Mesenchymal stem cell (in vitro differentiated cells and primary cell): Measurements from ENCODE around the gene SPATA20.

Source experiments
- DNase-seq: peaks from one replicate; pipeline ENCODE4 v3.0.0-alpha.2; 2013
- H2AFZ ChIP-seq: one replicate; pipeline ENCODE4 v1.6.1; 2013; ENCODE audit warnings: low read depth, mild to moderate bottlenecking, control low read depth, inconsistent platforms, low read length, moderate library complexity
- H2AK5ac ChIP-seq: 2 replicates; pipeline ENCODE4 v1.6.1; 2013; ENCODE audit warnings: low read length, moderate library complexity, mild to moderate bottlenecking, inconsistent platforms; ENCODE audit not compliant: severe bottlenecking
- H2BK120ac ChIP-seq: one replicate; pipeline ENCODE4 v1.6.1; 2013; ENCODE audit warnings: low read depth, mild to moderate bottlenecking, inconsistent platforms, low read length, moderate library complexity
- H2BK12ac ChIP-seq, 2 experiments: one replicate each; pipeline ENCODE4 v1.6.1; 2013; ENCODE audit warnings: inconsistent platforms in 2 of 2, low read length in 2 of 2, mild to moderate bottlenecking in 2 of 2, moderate library complexity in 2 of 2, control low read depth in 1 of 2
- H2BK15ac ChIP-seq: one replicate; pipeline ENCODE4 v1.6.1; 2013; ENCODE audit warnings: mild to moderate bottlenecking, low read depth, inconsistent platforms; ENCODE audit not compliant: poor library complexity, severe bottlenecking
- H2BK5ac ChIP-seq: 2 replicates; pipeline ENCODE4 v1.6.1; 2013; ENCODE audit warnings: low read depth, mild to moderate bottlenecking, low read length, control low read depth, inconsistent platforms; ENCODE audit not compliant: poor library complexity, severe bottlenecking
- H3K14ac ChIP-seq, 2 experiments: one replicate each; pipeline ENCODE4 v1.6.1; 2013; ENCODE audit warnings: inconsistent platforms in 2 of 2, low read length in 2 of 2, control low read depth in 1 of 2, mild to moderate bottlenecking in 1 of 2, moderate library complexity in 1 of 2
- H3K18ac ChIP-seq, 2 experiments: one replicate each; pipeline ENCODE4 v1.6.1; 2013; ENCODE audit warnings: inconsistent platforms in 2 of 2, low read length in 2 of 2, control low read depth in 1 of 2, low read depth in 1 of 2, mild to moderate bottlenecking in 1 of 2
- H3K23ac ChIP-seq, 2 experiments: one replicate each; pipeline ENCODE4 v1.6.1; 2013; ENCODE audit warnings: inconsistent platforms in 2 of 2, low read length in 2 of 2, mild to moderate bottlenecking in 2 of 2, moderate library complexity in 2 of 2, control low read depth in 1 of 2
- H3K27ac ChIP-seq: 2 replicates; pipeline ENCODE4 v1.5.1; 2013; ENCODE audit warnings: mild to moderate bottlenecking, moderate library complexity, low read length, control low read depth, inconsistent platforms; ENCODE audit not compliant: poor library complexity, severe bottlenecking
- H3K27me3 ChIP-seq, 2 experiments: 2 replicates each; pipeline versions ENCODE4 v1.6.1 to v1.7.0; 2013; ENCODE audit warnings: low read length in 2 of 2, mild to moderate bottlenecking in 2 of 2, moderate library complexity in 2 of 2, control low read depth in 1 of 2, inconsistent platforms in 1 of 2; ENCODE audit not compliant: control insufficient read depth in 1 of 2, insufficient read depth in 1 of 2
- H3K36me3 ChIP-seq, 2 experiments: 2 replicates each; pipeline versions ENCODE4 v1.6.1 to v1.7.0; 2013; ENCODE audit warnings: low read length in 2 of 2, control low read depth in 1 of 2, inconsistent platforms in 1 of 2, low read depth in 1 of 2, mild to moderate bottlenecking in 1 of 2; ENCODE audit not compliant: insufficient read depth in 2 of 2, control insufficient read depth in 1 of 2
- H3K4ac ChIP-seq, 2 experiments: one replicate each; pipeline ENCODE4 v1.6.1; 2013; ENCODE audit warnings: inconsistent platforms in 2 of 2, low read length in 2 of 2, mild to moderate bottlenecking in 2 of 2, moderate library complexity in 2 of 2, control low read depth in 1 of 2, low read depth in 1 of 2
- H3K4me1 ChIP-seq: 2 replicates; pipeline ENCODE4 v1.6.1; 2013; ENCODE audit warnings: low read depth, low read length, control low read depth; ENCODE audit not compliant: control insufficient read depth, insufficient read depth
- H3K4me2 ChIP-seq: 2 replicates; pipeline ENCODE4 v1.6.1; 2013; ENCODE audit warnings: low read length, mild to moderate bottlenecking, inconsistent platforms; ENCODE audit not compliant: poor library complexity, severe bottlenecking
- H3K4me3 ChIP-seq, 2 experiments: 2 replicates each; pipeline versions ENCODE4 v1.5.1 to v1.7.0; 2013; ENCODE audit warnings: low read length in 2 of 2, mild to moderate bottlenecking in 2 of 2, control low read depth in 1 of 2, low read depth in 1 of 2; ENCODE audit not compliant: insufficient read depth in 1 of 2
- H3K79me1 ChIP-seq: replicated peaks from 2 replicates; pipeline ENCODE4 v1.6.1; 2013; ENCODE audit warnings: mild to moderate bottlenecking, control low read depth, low read length, inconsistent platforms; ENCODE audit not compliant: poor library complexity, severe bottlenecking
- H3K9ac ChIP-seq: 2 replicates; pipeline ENCODE4 v1.7.0; 2013; ENCODE audit warnings: mild to moderate bottlenecking, low read length, moderate library complexity
- H3K9me3 ChIP-seq: 2 replicates; pipeline ENCODE4 v1.7.0; 2013; ENCODE audit warnings: mild to moderate bottlenecking, low read length; ENCODE audit not compliant: control insufficient read depth
- H4K8ac ChIP-seq: one replicate; pipeline ENCODE4 v1.6.1; 2013; ENCODE audit warnings: inconsistent platforms, mild to moderate bottlenecking, low read length, moderate library complexity
- H4K91ac ChIP-seq: one replicate; pipeline ENCODE4 v1.6.1; 2013; ENCODE audit warnings: mild to moderate bottlenecking, low read length, inconsistent platforms
- WGBS: methylation state at CpG from one replicate; pipeline ENCODE4 v1.1.7; 2013; ENCODE audit warnings: mixed read lengths; 5-methylcytosine and 5-hydroxymethylcytosine counted together

SPATA20 gene

GRCh38 chr17:50548831-50549230 lies 1.9 kb downstream of the SPATA20 start:
- no peak overlapping the region for H4K91ac ChIP-seq
- H3K27me3 ChIP-seq = peaks cover 0 to 5% of the 10 kb centered on the region in 2 experiments
- no peak overlapping the region for H3K14ac ChIP-seq
- no peak overlapping the region for H4K8ac ChIP-seq
- no peaks in the 10 kb centered on the region for H3K9me3 ChIP-seq
- DNase-seq = no peak
- H2BK15ac ChIP-seq = no peak overlapping the region
- H3K18ac ChIP-seq = no peak overlapping the region
- WGBS = 98% methylated on average over 14 of the region's 18 CpGs
- no peak overlapping the region for H2BK5ac ChIP-seq
- H2AK5ac ChIP-seq = no peak overlapping the region
- peaks cover 38 to 45% of the 10 kb centered on the region in 2 experiments for H3K36me3 ChIP-seq
- no peak overlapping the region for H3K4me3 ChIP-seq
- H3K9ac ChIP-seq = no peak overlapping the region
- H3K4me2 ChIP-seq = no peak overlapping the region
- peaks cover 20% of the 10 kb centered on the region for H3K79me1 ChIP-seq
- H3K4ac ChIP-seq = no peak overlapping the region
- no peak overlapping the region for H2AFZ ChIP-seq
- no peak overlapping the region for H3K23ac ChIP-seq
- H2BK120ac ChIP-seq = no peak overlapping the region
- H3K27ac ChIP-seq = no peak overlapping the region
- peaks cover 14% of the 10 kb centered on the region for H3K4me1 ChIP-seq
- no peak overlapping the region for H2BK12ac ChIP-seq

- 94% methylated on average over 18 of the region's 19 CpGs for WGBS
- Histone ChIP-seq H2BK120ac (no peak overlapping the region), H3K14ac (no peak overlapping the region), H3K9me3 (no peaks in the 10 kb centered on the region), H3K27me3 (peaks cover 0 to 5% of the 10 kb centered on the region in 2 experiments), H3K4me1 (peaks cover 14% of the 10 kb centered on the region), H3K9ac (no peak overlapping the region), H4K91ac (peak overlapping the region; percentile 61), H4K8ac (no peak overlapping the region), H3K4me2 (no peak overlapping the region), H2AK5ac (no peak overlapping the region), H3K23ac (no peak overlapping the region), H2BK15ac (peak overlapping the region; percentile 46), H3K79me1 (peaks cover 25% of the 10 kb centered on the region), H2BK12ac (no peak overlapping the region), H3K4me3 (no peak overlapping the region), H2AFZ (no peak overlapping the region), H3K18ac (no peak overlapping the region), H3K4ac (no peak overlapping the region), H3K36me3 (peaks cover 42 to 51% of the 10 kb centered on the region in 2 experiments), H2BK5ac (no peak overlapping the region), H3K27ac (no peak overlapping the region)
- DNase-seq = no peak
These were observed 2.4 kb downstream of the SPATA20 start for GRCh38 chr17:50549256-50549941.

- no peak overlapping the region for H4K8ac ChIP-seq
- no peak overlapping the region for H2BK15ac ChIP-seq
- peaks cover 28% of the 10 kb centered on the region for H3K79me1 ChIP-seq
- peaks cover 47 to 57% of the 10 kb centered on the region in 2 experiments for H3K36me3 ChIP-seq
- WGBS = 93% methylated on average over 11 of the region's 11 CpGs
- H3K14ac ChIP-seq = no peak overlapping the region
- no peak for DNase-seq
- H3K4me1 ChIP-seq = peaks cover 16% of the 10 kb centered on the region
- H3K9ac ChIP-seq = no peak overlapping the region
- no peak overlapping the region for H3K4me2 ChIP-seq
- H2AFZ ChIP-seq = no peak overlapping the region
- H3K9me3 ChIP-seq = no peaks in the 10 kb centered on the region
- no peak overlapping the region for H3K23ac ChIP-seq
- no peak overlapping the region for H4K91ac ChIP-seq
- no peak overlapping the region for H2BK5ac ChIP-seq
- peaks cover 0 to 5% of the 10 kb centered on the region in 2 experiments for H3K27me3 ChIP-seq
- no peak overlapping the region for H3K4ac ChIP-seq
- no peak overlapping the region for H2AK5ac ChIP-seq
- no peak overlapping the region for H2BK12ac ChIP-seq
- no peak overlapping the region for H3K4me3 ChIP-seq
- H3K18ac ChIP-seq = no peak overlapping the region
- no peak overlapping the region for H3K27ac ChIP-seq
- no peak overlapping the region for H2BK120ac ChIP-seq
These were observed 3.0 kb downstream of the SPATA20 start for GRCh38 chr17:50549969-50550368.

- Histone ChIP-seq H3K27ac (no peak overlapping the region), H3K18ac (no peak overlapping the region), H2BK15ac (no peak overlapping the region), H2BK120ac (no peak overlapping the region), H3K4me1 (peaks cover 16% of the 10 kb centered on the region), H3K23ac (no peak overlapping the region), H3K4me2 (no peak overlapping the region), H3K36me3 (peaks cover 56 to 65% of the 10 kb centered on the region in 2 experiments), H4K91ac (no peak overlapping the region), H2AK5ac (peak overlapping the region; percentile 18), H3K9me3 (no peaks in the 10 kb centered on the region), H3K79me1 (peaks cover 28% of the 10 kb centered on the region), H3K9ac (peak overlapping the region; percentile 28), H3K27me3 (peaks cover 0 to 5% of the 10 kb centered on the region in 2 experiments), H4K8ac (peak overlapping the region; percentile 4), H2AFZ (no peak overlapping the region), H2BK12ac (no peak overlapping the region), H3K4ac (no peak overlapping the region), H3K4me3 (no peak overlapping the region), H3K14ac (no peak overlapping the region), H2BK5ac (no peak overlapping the region)
- DNase-seq = peak; percentile 84
- 49% methylated on average over 32 of the region's 32 CpGs for WGBS
These were observed 3.9 kb downstream of the SPATA20 start for GRCh38 chr17:50550661-50551432.
